ENCODE data around the gene KCNG4.
"Not testable (repeated sequence)": the region's sequence is repeated elsewhere in the genome, so short reads cannot be mapped to it uniquely, and the experiment has no call there.

Gene KCNG4

DNA sequence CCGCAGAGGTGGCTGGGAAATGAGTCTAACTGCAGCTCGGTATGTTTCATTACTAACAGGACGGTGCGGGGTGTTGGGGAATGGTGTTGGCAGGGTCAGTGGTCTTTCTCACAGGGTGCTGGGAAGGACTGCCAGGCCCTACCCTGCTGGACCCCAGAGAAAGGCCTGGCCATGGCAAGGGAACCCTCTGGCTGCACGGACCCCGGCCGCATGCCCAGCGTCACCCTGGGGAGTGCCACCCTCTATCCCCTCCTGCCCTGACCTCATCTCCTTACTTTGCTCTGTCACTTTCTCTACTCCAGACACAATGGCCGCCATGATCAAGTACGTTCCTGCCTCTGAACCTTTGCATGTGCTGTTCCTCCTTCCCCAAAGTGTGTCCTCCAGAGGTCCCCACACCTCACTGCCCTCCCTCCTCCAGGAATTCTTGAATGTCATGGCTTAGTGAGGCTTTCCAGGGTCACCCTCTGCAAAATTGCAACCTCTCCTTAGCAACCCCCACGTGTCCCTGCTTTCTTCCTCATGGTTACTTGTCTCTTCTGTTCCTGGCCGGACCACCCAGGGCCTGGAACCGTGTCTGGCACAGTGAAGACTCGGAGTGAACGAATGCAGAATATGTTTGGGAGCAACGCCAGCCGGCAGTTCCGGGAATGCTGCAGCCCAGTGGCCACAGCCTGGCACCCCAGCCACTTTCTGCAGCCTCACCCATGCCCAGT, 33.7 kb downstream of the KCNG4 start:
- DNase-seq (ENCODE audit: low read depth) = no peak

DNA sequence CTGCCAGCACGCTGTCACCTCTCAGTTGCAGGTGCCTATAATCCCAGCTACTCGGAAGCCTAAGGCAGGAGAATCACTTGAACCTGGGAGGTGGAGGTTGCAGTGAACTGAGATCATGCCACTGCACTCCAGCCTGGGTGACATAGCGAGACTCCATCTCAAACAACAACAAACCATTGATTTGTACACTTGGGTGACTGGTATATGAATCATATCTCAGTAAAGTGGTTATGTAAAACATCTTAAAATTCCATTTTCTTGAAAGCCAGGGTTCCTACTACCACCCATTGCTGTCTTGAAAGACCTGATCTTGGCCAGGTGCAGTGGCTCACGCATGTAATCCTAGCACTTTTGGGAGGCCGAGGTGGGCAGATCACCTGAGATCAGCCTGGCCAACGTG, 34.7 kb downstream of the KCNG4 start:
- DNase-seq (ENCODE audit: low read depth) = not testable (repeated sequence)

DNA sequence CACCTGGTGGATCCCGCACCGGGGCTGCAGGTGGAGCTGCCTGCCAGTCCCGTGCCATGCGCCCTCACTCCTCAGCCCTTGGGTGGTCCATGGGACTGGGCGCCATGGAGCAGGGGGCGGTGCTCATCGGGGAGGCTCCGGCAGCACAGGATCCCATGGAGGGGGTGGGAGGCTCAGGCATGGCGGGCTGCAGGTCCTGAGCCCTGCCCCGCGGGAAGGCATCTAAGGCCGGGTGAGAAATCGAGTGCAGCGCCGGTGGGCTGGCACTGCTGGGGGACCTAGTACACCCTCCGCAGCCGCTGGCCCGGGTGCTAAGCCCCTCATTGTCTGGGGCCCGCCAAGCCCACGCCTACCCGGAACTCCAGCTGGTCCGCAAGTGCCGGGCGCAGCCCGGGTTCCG, 35.3 kb downstream of the KCNG4 start:
- DNase-seq (ENCODE audit: low read depth) = not testable (repeated sequence)

DNA sequence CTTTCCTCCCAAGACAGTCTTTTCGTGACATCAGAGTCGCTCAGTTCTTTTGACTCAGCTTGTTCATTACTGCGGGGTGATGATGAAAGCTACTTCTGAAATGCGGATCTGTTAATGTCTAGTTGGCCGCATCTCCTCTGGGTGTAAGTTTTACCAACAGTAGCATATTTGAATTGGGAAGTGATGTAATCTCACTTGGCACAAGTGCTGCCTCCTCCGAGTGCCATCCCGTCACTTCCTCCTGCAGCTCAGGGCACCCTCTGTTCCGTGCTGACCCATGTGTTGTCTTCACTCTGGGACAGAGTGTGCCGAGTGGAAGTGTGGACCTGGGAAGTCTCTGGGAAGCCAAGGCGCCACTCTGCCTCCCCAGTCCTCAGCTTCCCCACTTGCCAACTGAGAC, 40.0 kb downstream of the KCNG4 start:
- no peak for DNase-seq (ENCODE audit: low read depth)

DNA sequence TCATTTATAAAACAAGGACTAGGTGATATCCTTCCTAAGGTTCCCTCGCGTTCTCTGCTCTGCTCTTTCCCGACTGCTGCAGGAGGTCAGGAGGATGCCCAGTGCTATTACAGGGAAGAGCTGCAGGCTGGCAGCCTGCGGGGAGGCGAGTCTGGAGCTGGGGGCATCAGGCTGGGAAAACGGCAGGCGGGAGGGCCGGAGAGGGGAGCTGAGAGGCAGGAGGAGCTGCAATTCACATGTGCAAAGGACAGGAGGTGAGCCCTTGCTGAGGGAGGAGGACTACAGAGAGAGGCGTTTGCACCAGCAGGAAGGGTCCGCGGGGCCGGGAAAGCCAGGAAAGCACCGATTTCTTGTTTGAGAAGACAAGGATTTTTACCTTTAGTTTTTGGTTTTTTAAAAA, 40.7 kb downstream of the KCNG4 start:
- DNase-seq (ENCODE audit: low read depth) = no peak

DNA sequence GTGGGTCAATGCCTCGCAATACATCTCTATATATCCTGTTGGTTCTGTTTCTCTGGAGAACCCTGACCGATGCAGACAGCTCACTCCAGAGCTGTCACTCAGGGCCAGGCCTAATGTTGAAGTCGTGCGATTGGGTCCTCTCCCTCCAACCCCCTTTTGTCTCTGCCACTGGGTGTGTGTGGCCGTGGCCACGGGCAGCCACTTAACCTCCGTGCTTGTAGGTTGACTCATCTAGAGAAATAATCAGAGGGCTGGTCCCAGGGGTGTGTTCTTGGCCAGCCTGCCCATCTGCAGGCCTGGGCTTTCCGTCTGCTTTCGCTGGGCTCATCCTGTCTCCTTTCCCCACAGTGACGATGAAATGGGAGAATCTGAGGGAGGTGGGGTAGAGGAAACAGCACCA, 41.4 kb downstream of the KCNG4 start:
- no peak for DNase-seq (ENCODE audit: low read depth)

DNA sequence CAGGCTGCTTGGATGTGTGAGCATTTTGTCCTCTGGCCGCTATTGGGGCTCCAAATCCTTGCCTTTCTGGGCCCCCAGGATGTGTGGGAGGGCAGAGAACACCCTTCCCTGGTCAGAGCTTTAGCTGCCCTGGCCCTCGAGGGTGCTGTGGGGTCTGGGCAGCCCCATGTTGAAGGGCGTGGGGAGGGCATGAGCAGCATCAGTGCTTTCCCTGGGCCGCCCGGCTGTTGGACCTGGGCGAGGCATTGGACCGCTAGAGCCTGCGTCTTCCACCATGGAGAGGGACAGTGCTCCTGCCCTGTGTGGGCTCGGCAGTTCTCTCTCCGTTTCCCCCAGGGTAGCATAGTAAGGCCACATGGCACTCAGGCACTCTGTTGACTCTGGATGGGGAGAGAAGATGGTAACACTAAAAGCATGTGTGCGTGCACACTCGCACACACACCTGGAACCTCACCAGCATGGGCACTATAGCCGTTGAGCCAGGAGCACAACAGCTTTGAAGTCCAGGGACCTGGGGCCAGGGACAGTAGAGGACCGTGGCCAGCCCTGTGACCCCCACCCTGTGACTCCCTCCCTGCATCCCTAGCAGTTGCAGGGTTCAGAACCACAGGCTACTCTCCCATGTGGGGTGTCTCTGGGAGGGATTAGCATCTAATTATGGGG, 42.2 kb downstream of the KCNG4 start:
- DNase-seq (ENCODE audit: low read depth) = no peak

DNA sequence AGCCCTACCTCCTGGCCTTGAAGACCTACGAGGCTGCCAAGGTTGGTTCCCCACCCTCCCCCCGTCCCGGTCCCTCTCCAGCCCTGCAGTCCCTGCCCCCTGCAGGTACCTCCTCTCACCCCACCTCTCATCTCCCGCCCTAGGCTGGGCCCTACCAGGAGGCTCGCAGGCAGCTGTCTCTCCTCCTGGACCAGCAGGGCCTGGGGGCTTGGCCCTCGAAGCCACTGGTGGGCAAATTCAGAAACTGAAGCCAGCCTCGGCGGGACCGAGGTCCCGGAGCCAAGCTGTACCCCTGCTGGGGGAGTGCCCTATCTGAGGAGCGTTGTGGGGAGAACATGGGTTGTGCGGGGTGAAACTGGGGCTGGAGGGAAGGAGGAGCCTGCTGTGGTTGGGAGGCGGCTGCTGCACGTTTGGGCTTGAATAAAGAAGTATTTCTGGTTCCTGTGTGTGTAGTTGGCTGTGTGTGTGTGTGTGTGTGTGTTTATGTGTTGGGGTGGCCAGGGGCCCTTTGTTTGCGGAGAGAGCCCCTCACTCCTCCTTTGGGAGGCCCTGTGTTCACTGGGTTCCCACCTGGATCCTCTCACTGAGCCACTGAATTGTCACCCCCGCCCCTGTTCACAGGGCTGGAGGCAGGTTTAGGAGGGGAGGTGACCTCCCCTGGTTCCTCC, 43.0 kb downstream of the KCNG4 start:
- DNase-seq (ENCODE audit: low read depth) = no peak

DNA sequence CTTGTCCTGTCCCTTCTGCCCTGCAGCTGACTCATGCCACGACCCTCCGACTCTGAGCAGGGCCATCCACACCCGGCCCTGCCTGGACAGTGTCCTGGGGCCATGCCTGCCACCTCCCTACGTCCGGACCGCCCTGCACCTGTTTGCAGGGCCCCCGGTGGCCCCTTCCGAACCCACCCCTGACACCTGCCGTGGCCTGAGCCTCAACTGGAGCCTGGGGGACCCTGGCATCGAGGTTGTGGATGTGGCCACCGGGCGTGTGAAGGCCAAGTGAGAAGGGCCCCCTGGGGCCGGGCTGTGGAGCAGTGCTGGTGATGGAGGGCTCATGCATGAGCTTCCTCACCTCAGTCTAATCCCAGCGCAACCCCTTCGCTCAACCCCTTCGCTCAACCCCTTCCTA, 43.7 kb downstream of the KCNG4 start:
- no peak for DNase-seq (ENCODE audit: low read depth)

DNA sequence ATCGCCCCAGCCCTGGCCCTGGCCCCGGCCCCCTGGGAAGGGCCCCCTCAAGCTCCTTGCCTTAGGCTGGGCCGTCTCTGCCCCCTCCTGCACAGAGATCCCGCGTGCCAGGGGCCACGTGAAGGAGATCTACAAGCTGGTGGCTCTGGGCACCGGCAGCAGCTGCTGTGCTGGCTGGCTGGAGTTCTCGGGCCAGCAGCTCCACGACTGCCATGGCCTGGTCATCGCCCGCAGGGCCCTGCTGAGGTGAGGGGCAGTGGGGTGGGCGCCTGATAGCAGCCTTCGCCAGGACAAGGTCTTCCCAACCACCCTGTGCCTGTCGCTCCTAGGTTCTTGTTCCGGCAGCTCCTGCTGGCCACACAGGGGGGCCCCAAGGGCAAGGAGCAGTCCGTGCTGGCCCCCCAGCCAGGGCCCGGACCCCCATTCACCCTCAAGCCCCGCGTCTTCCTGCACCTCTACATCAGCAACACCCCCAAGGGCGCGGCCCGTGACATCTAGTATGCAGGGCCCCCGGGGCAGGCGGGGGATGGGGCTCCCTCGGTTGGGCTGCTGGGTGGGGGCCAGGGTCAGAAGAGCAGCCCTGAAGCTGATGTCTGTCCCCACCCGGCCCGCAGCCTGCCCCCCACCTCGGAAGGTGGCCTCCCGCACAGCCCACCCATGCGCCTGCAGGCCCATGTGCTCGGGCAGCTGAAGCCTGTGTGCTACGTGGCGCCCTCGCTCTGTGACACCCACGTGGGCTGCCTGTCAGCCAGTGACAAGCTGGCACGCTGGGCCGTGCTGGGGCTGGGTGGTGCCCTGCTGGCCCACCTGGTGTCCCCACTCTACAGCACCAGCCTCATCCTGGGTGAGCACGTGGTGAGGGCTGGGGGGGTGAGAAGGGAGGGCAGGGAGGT, 44.4 kb downstream of the KCNG4 start:
- DNase-seq (ENCODE audit: low read depth) = no peak

DNA sequence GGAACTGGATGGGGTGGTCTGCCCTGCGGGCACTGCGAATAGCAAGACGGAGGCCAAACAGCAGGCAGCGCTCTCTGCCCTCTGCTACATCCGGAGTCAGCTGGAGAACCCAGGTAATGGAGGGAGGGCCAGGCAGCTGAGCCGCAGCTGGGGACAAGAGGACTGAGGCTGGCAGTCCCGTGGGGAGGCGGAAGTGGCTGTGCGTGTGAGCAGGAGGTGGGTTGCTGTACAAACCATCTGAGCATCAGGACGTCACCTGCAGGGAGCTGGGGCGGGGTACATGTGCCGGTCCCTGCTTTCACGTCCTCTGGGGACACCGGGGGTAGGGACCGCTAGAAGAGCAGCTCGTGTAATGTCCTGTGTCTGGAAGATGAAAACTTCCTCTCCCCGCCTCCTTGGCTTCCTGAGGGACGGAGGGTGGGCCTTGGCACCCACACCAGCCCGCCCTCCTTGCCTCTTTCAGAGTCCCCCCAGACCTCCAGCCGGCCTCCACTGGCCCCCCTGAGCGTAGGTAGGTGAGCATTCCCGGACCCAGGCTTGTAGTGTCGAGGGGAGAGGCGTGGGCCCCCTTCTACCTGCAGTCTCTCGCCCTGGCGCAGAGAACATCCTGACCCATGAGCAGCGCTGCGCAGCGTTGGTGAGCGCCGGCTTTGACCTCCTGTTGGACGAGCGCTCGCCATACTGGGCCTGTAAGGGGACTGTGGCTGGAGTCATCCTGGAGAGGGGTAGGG, 45.2 kb downstream of the KCNG4 start:
- DNase-seq (ENCODE audit: low read depth) = no peak

DNA sequence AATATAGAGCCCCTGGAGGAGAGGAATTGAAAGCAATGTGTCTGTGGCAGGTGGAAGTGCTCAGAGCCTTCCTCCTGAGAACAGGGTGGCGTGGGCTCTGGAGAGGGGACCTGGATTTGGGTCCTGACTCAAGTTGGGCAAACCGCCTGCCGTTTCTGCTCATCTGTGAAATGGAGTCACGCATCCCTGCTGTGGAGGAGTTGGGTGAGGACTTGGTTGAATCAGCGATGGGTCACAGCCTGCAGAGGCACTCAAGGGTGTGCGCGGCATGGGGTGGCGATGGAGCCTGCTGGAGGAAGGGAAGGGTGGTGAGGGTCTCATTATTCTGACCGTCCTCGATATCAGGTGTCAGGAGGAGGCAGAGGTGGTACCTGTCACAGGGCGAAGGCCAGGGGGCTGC, 45.8 kb downstream of the KCNG4 start:
- DNase-seq (ENCODE audit: low read depth) = no peak

DNA sequence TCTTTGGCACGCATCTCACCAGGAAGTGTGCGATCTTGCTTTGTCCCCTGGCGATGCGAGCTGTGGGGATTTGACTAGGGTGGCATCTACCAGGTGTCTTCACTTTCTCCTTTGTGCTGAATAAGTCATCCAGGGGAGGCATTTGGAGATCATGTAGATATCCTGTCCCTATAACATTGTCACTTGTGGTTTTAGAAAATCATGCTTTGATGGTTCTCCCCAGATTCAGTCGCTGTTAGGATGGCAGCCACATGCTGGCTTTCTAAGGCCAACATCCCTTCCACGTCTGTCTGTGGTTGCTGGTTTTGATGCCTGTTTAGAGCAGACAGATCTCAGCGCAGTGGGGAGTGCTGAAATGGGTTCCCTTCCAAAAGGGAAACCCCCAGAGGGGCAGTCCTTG, 46.3 kb downstream of the KCNG4 start:
- DNase-seq (ENCODE audit: low read depth) = no peak

DNA sequence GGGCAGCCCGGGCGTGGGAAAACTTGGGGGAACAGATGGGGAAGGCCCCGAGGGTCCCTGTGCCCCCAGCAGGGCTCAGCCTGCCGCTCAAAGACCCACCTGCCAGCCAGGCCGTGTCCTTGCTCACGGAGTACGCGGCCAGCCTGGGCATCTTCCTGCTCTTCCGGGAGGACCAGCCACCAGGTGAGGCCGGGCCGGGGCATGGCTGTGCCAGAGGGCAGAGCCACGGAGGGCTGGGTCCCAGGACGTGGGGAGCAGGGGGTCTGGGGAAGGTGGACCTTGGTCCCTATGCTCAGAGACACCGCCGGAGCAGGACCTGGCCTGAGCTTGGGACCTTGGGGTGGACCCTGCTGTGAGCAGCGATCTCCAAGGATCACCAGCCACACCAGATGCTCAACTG, 48.3 kb downstream of the KCNG4 start:
- DNase-seq (ENCODE audit: low read depth) = no peak

DNA sequence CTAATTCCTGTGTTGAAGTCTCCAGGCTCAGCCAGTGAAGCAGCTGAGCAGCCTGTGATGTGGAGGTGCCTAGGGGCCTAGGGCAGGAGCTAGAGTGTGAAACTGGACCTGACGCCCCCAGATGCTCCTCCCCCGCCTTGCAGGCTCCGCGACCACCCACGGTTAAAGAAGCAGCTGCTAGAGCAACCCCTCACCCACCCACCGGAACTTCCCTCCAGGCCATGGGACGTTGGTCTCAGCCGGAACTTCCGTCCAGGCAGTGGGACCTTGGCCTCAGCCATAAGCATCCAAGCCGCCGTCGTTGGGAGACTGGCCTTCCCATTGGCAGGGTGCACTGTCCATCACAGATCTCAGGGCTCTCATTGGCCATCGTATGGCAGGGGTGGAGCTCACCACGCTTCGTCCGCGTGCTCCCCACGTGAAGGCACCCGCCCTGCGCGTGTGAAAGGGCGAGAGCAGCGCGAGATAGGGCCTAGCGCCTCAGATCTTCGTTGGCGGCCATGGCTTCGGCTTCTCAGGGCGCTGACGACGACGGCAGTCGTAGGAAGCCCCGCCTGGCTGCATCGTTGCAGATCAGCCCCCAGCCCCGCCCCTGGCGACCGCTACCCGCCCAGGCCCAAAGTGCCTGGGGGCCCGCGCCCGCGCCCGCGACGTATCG, 49.0 kb downstream of the KCNG4 start, which contains the start of gene ADAD2:
TSS of gene ADAD2 (plus strand) at position 427 of the 658 bp plus-strand sequence. CDS start at position 501, 74 bp downstream.
- DNase-seq (ENCODE audit: low read depth) = no peak

DNA sequence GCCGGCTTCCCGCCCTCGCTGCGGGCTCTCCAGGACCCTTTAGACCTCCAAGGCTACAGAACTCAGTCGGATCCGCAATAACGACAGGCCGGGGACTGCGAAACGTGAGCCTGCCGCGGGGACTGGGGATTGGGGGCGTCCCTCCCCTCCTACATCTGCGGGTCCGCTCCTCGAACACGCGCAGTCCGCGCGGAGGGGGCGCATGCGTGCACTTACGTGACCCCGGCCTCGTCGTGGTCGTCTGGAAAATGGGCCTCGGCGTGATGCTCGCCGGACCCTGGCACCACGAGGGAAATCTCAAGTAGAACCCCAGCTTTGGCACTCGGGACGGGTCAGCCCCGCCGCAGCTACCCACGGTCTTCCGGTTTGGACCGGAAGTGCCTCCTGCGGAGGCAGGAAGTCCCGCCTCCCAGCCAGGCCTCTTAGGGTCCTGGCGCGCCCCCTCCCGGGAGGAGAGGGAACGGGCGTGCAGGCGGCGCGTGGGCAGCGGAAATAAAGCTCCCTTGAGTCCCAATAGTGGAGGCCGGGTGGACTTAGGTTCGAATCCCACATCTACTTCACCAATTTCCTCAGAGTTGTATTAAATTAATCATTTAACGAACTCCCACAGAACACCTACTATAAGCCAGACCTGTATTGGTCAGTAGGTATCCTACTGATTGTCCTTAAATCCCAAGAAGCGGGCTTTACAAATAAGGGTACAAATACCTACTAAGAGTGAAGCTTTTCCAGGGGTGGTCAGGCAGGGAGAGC, 53.0 kb downstream of the KCNG4 start, which contains the start of gene TAF1C:
TSS of gene TAF1C (minus strand) at position 373 of the 753 bp plus-strand sequence. CDS start 2,069 bp downstream, outside the sequence.
- DNase-seq (ENCODE audit: low read depth) = peak; percentile 85

DNA sequence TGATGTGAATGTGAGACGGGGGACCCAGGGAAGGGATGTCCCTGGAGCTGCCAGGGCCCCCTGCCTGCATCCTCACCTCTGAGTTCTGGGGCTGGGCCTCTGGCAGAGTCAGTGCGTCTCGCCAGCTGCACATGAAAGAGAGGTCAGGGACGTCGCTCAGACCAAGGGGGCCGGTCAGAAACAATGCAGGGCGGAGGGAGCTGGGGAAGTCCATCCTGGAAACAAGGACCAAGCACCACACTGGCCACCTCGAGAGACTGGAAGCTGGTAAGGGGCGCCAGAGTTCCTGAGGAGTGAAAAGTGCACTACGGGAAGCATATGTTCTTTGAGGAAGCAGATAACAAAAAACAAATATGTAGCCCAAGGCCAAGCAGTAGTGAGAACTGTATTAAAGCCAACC, 55.0 kb downstream of the KCNG4 start:
- no peak for DNase-seq (ENCODE audit: low read depth)

DNA sequence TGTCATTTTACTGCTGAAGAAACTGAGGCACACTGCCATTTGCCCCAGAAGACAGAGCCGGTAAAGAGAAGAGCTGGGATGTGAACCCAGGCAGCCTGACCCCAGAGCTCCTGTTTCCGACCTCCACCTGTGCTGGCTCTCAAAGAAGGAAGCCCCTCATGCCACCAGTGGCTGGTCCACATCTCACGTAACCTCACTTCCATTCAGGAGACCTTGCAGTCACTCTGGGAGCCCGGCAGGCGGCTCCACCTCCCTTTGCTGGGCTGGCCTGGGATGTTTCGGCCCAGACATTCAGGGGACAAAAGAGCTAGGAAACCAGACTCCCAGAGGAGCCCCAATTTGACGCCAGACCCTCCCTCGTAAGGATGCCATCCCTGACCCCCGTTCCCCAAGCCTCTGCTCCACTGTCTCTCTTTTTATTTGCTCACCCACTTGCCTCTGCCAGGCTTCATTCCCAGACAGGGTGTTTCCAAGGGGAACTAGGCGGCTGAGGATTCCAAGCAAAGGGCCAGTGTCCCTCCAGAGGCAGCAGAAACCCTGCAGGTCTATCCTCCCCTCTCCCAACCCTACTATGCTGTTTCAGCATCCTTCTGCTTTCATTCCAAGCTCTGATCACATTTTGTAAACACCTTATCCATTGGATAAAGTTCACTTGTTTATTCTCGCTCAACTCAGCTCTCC, 55.8 kb downstream of the KCNG4 start:
- no peak for DNase-seq (ENCODE audit: low read depth)

DNA sequence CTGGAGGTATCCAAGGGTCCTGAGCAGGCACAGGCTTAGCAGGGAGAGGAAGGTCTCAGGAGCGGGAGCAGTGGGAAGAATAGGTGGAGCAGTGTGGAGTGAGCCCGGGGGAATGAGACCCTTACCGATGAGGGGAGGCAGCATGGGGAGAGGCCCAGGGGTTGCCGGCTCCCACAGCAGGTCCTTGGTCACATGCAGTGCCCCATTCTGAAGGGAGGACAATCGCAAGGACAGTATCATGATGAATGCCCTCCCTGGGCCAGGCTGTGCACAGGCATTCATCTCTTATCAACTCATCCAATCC, 56.3 kb downstream of the KCNG4 start:
- DNase-seq (ENCODE audit: low read depth) = no peak
